IMR-90 (cell line): Measurements from ENCODE around the gene LLGL2. TPM values are rescaled to one million over a fixed set of nuclear protein-coding genes. Genes with fewer than 3 reads are reported as not detected.

Experiments used
- ATAC-seq: fragments of 200-7000 bp; cut with Tn5 transposase; 2 replicates; pipeline ENCODE4 v1.9.1; 2020; ENCODE audit warnings: low read depth, mild to moderate bottlenecking, moderate library complexity
- BruUV-seq: library from RNA; stranded (reverse); fragments of 400-500 nt; replicated peaks from 2 replicates; lab custom pipeline; 2021; lab: Mats Ljungman, UMichigan
- CTCF ChIA-PET: fragments of 300-600 bp; formaldehyde crosslinking; extraction: SDS; loops from one replicate; lab custom pipeline; 2021; ENCODE audit warnings: antibody characterized with exemption; lab: Yijun Ruan, JAX
- POLR2A ChIA-PET: fragments of 300-600 bp; sonication (Branson Sonifier 250); formaldehyde crosslinking; loops from one replicate; lab custom pipeline; 2022; ENCODE audit warnings: antibody characterized with exemption; ENCODE audit not compliant: unreplicated experiment; lab: Charles Lee
- DNase-seq: peaks from one replicate; pipeline ENCODE4 v3.0.0; 2013
- H2AFZ ChIP-seq: replicated peaks from 2 replicates; pipeline ENCODE3; 2013; ENCODE audit warnings: low read length, mild to moderate bottlenecking; ENCODE audit not compliant: poor library complexity
- H2AK5ac ChIP-seq: 2 replicates; pipeline ENCODE4 v1.6.1; 2013; ENCODE audit warnings: low read depth, low read length, inconsistent platforms
- H2AK9ac ChIP-seq: replicated peaks from 2 replicates; pipeline ENCODE3; 2013; ENCODE audit warnings: mild to moderate bottlenecking, low read depth, low read length, moderate library complexity; ENCODE audit not compliant: poor library complexity
- H2BK120ac ChIP-seq: 2 replicates; pipeline ENCODE4 v1.6.1; 2013; ENCODE audit warnings: low read depth, low read length, inconsistent platforms
- H2BK15ac ChIP-seq: 3 replicates; pipeline ENCODE4 v1.6.1; 2013; ENCODE audit warnings: low read depth, low read length, inconsistent platforms
- H2BK20ac ChIP-seq: 2 replicates; pipeline ENCODE4 v1.6.1; 2013; ENCODE audit warnings: low read depth, mild to moderate bottlenecking, inconsistent platforms, low read length, moderate library complexity
- H2BK5ac ChIP-seq: 2 replicates; pipeline ENCODE4 v1.6.1; 2013; ENCODE audit warnings: mild to moderate bottlenecking, low read depth, low read length, inconsistent platforms; ENCODE audit not compliant: poor library complexity, severe bottlenecking
- H3K14ac ChIP-seq: replicated peaks from 2 replicates; pipeline ENCODE4 v1.6.1; 2013; ENCODE audit warnings: low read depth, low read length, inconsistent platforms
- H3K18ac ChIP-seq: 2 replicates; pipeline ENCODE4 v1.6.1; 2013; ENCODE audit warnings: low read depth, low read length, control low read depth
- H3K23ac ChIP-seq: 2 replicates; pipeline ENCODE4 v1.6.1; 2013; ENCODE audit warnings: low read depth, low read length, inconsistent platforms
- H3K27ac ChIP-seq: 2 replicates; pipeline ENCODE4 v1.5.1; 2013; ENCODE audit warnings: mild to moderate bottlenecking, control low read depth, low read length; ENCODE audit not compliant: insufficient read depth
- H3K27me3 ChIP-seq: 2 replicates; pipeline ENCODE4 v1.6.1; 2013; ENCODE audit warnings: low read length; ENCODE audit not compliant: control insufficient read depth, insufficient read depth
- H3K36me3 ChIP-seq: 2 replicates; pipeline ENCODE4 v1.6.1; 2013; ENCODE audit warnings: low read length, mixed read lengths; ENCODE audit not compliant: control insufficient read depth, insufficient read depth
- H3K4ac ChIP-seq: 2 replicates; pipeline ENCODE4 v1.6.1; 2013; ENCODE audit warnings: low read depth, low read length, inconsistent platforms
- H3K4me1 ChIP-seq: 2 replicates; pipeline ENCODE4 v1.6.1; 2013; ENCODE audit warnings: low read length, mixed read lengths; ENCODE audit not compliant: control insufficient read depth, insufficient read depth
- H3K4me2 ChIP-seq: 2 replicates; pipeline ENCODE4 v1.6.1; 2013; ENCODE audit warnings: low read depth, mild to moderate bottlenecking, control low read depth, low read length, moderate library complexity
- H3K4me3 ChIP-seq: 2 replicates; pipeline ENCODE4 v1.5.1; 2013; ENCODE audit warnings: low read depth, mild to moderate bottlenecking, control low read depth, low read length, moderate library complexity; ENCODE audit not compliant: insufficient read depth
- H3K56ac ChIP-seq: 2 replicates; pipeline ENCODE4 v1.6.1; 2013; ENCODE audit warnings: low read length, inconsistent platforms; ENCODE audit not compliant: insufficient read depth; ENCODE audit errors: extremely low read depth
- H3K79me1 ChIP-seq, 2 experiments: 2 replicates each; pipeline ENCODE4 v1.6.1; 2013; ENCODE audit warnings: low read length in 2 of 2, inconsistent platforms in 1 of 2, low read depth in 1 of 2
- H3K9ac ChIP-seq: 2 replicates; pipeline ENCODE4 v1.6.1; 2013; ENCODE audit warnings: low read depth, low read length, control low read depth
- H3K9me1 ChIP-seq: 2 replicates; pipeline ENCODE4 v1.6.1; 2013; ENCODE audit warnings: low read length, inconsistent platforms; ENCODE audit not compliant: insufficient read depth
- H3K9me3 ChIP-seq: 2 replicates; pipeline ENCODE4 v1.6.1; 2013; ENCODE audit warnings: low read length; ENCODE audit not compliant: control insufficient read depth, insufficient read depth
- H4K20me1 ChIP-seq: 2 replicates; pipeline ENCODE4 v1.6.1; 2013; ENCODE audit warnings: low read length, inconsistent platforms; ENCODE audit not compliant: insufficient read depth
- H4K5ac ChIP-seq: 2 replicates; pipeline ENCODE4 v1.6.1; 2013; ENCODE audit warnings: mild to moderate bottlenecking, low read depth, low read length, control low read depth
- H4K8ac ChIP-seq, 2 experiments: 2 replicates each; pipeline ENCODE4 v1.6.1; 2013; ENCODE audit warnings: low read depth in 2 of 2, low read length in 2 of 2, control low read depth in 1 of 2, inconsistent platforms in 1 of 2
- H4K91ac ChIP-seq: 2 replicates; pipeline ENCODE4 v1.6.1; 2013; ENCODE audit warnings: low read depth, low read length, inconsistent platforms; ENCODE audit not compliant: insufficient read depth
- RAD21 ChIP-seq: IDR thresholded peaks from 2 replicates; pipeline ENCODE4 v1.6.1; 2012; ENCODE audit warnings: low read length, improper control_type of control experiment
- SMC3 ChIP-seq: fragments of 150-350 bp; IDR thresholded peaks from 2 replicates; pipeline ENCODE4 v1.6.1; 2016; ENCODE audit warnings: low read depth, mild to moderate bottlenecking, antibody characterized with exemption, low read length, moderate library complexity
- WGBS, 2 experiments: methylation state at CpG; one replicate each; pipeline versions ENCODE4 v1.1.5 to v1.1.7; 2013; ENCODE audit warnings: missing lambda C conversion rate in 2 of 2; ENCODE audit not compliant: insufficient read length in 1 of 2; ENCODE audit errors: extremely low coverage in 2 of 2; 5-methylcytosine and 5-hydroxymethylcytosine counted together
- dilution Hi-C: fragments of 300-500 bp; cut with HindIII; formaldehyde crosslinking; loops from one replicate; pipeline ENCODE4 v1.14.3; 2018; ENCODE audit warnings: low sequenced_read_pairs; ENCODE audit not compliant: unreplicated experiment
- in situ Hi-C: fragments of 300-500 bp; cut with MboI; formaldehyde crosslinking; loops from 3 replicates; pipeline ENCODE4 v1.14.3; 2019; ENCODE audit warnings: low sequenced_read_pairs, inconsistent platforms, mixed read lengths
- intact Hi-C: fragments of 100-400 bp; cut with micrococcal nuclease; formaldehyde crosslinking; loops from 2 replicates; pipeline ENCODE4 v1.10.0; 2022
- polyA plus RNA-seq, 3 experiments: library from polyadenylated mRNA; depleted of rRNA; stranded (reverse); fragments of >200 nt; gene quantifications; 2 replicates each; pipeline ENCODE4 v1.2.3, GENCODE V29; 2012; ENCODE audit warnings: low replicate concordance in 1 of 3
- total RNA-seq: library from RNA; depleted of rRNA; stranded (reverse); fragments of >200 nt; gene quantifications from 2 replicates; pipeline ENCODE4 v1.2.3, GENCODE V29; 2012
- TF ChIP-seq, protein P1 (sequence below): conservative IDR thresholded peaks from 2 replicates; pipeline ENCODE4 v1.5.1; 2012; ENCODE audit warnings: mild to moderate bottlenecking, low read depth, low read length, improper control_type of control experiment

The LLGL2 gene
- total and polyA plus RNA-seq, 2 of the 4 experiments (the other 2 are of a cell fraction): 0.54 to 0.72 TPM

- no peak overlapping the region for H3K9ac ChIP-seq
- H2AK9ac ChIP-seq: no peak overlapping the region
- H4K8ac ChIP-seq: no peak overlapping the region
- DNase-seq: no peak
- no peak overlapping the region for H3K4ac ChIP-seq
- no peak overlapping the region for H3K4me2 ChIP-seq
- BruUV-seq: no TSS peak
- intact Hi-C loops: no loop called here
- no peaks in the 10 kb centered on the region for H3K79me1 ChIP-seq
- POLR2A ChIA-PET: no interaction called here
- H3K36me3 ChIP-seq: no peaks in the 10 kb centered on the region
- TF ChIP-seq, protein P1, sequence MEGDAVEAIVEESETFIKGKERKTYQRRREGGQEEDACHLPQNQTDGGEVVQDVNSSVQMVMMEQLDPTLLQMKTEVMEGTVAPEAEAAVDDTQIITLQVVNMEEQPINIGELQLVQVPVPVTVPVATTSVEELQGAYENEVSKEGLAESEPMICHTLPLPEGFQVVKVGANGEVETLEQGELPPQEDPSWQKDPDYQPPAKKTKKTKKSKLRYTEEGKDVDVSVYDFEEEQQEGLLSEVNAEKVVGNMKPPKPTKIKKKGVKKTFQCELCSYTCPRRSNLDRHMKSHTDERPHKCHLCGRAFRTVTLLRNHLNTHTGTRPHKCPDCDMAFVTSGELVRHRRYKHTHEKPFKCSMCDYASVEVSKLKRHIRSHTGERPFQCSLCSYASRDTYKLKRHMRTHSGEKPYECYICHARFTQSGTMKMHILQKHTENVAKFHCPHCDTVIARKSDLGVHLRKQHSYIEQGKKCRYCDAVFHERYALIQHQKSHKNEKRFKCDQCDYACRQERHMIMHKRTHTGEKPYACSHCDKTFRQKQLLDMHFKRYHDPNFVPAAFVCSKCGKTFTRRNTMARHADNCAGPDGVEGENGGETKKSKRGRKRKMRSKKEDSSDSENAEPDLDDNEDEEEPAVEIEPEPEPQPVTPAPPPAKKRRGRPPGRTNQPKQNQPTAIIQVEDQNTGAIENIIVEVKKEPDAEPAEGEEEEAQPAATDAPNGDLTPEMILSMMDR: peak; percentile 19; the same call in 1 of the 2 replicates
- no peak; the same call in 1 of the 2 replicates for TF ChIP-seq SMC3
- TF ChIP-seq RAD21: peak; percentile 13; the same call in 1 of the 2 replicates
- H2BK15ac ChIP-seq: no peak overlapping the region
- H3K9me3 ChIP-seq: no peaks in the 10 kb centered on the region
- CTCF ChIA-PET: interaction anchor here (0.9 kb wide), 1 partner anchor 19 kb away, joined by 3 read pairs; the partner anchor contains the start of gene SMIM5
- H3K4me3 ChIP-seq: no peak overlapping the region
- H3K4me1 ChIP-seq: no peaks in the 10 kb centered on the region
- no peak overlapping the region for H2BK20ac ChIP-seq
- in situ Hi-C loops: no loop called here
- H4K5ac ChIP-seq: no peak overlapping the region
- dilution Hi-C loops: no loop called here
- no peak overlapping the region for H2BK5ac ChIP-seq
- no peak overlapping the region for H2AK5ac ChIP-seq
- H4K20me1 ChIP-seq: no peaks in the 10 kb centered on the region
- no peak overlapping the region for H3K23ac ChIP-seq
- no peak overlapping the region for H3K27ac ChIP-seq
- H3K9me1 ChIP-seq: no peaks in the 10 kb centered on the region
- no peak overlapping the region for H2AFZ ChIP-seq
- no peak overlapping the region for H4K91ac ChIP-seq
- 66% methylated on average over 7 of the region's 12 CpGs; no CpG with 5 or more reads in 1 of the 2 experiments for WGBS, 2 experiments
- peaks cover 15% of the 10 kb centered on the region for H3K27me3 ChIP-seq
- H2BK120ac ChIP-seq: no peak overlapping the region
- no peak overlapping the region for H3K18ac ChIP-seq
- no peak; the same call in 1 of the 2 replicates for ATAC-seq
- no peak overlapping the region for H3K56ac ChIP-seq
- H3K14ac ChIP-seq: no peak overlapping the region
These were observed 88.5 kb downstream of the LLGL2 start for GRCh38 chr17:75614006-75614405.
